Astrocyte (in vitro differentiated cells and primary cell): ENCODE data around the gene LGALS3.

Source experiments
- CTCF ChIP-seq: IDR thresholded peaks from 2 replicates; pipeline ENCODE4 v1.5.1; 2011; ENCODE audit warnings: low read depth, mild to moderate bottlenecking, inconsistent platforms, low read length, moderate library complexity; ENCODE audit not compliant: insufficient read depth
- EZH2 ChIP-seq: IDR thresholded peaks from 2 replicates; pipeline ENCODE4 v1.6.1; 2012; ENCODE audit warnings: mild to moderate bottlenecking, low read length, inconsistent platforms; ENCODE audit not compliant: insufficient read depth

- TF ChIP-seq EZH2 (no peak), CTCF (no peak)
Observed at GRCh38 chr14:55115861-55116245, 13.2 kb upstream of the LGALS3 start.
